GM23338 (cell line): ENCODE measurements around the gene GGA1. TPM values are rescaled to one million over a fixed set of nuclear protein-coding genes. Genes with fewer than 3 reads are reported as not detected.
"Not testable (repeated sequence)": the region's sequence is repeated elsewhere in the genome, so short reads cannot be mapped to it uniquely, and the experiment has no call there.

Source experiments
- ATAC-seq: fragments of 200-7000 bp; cut with Tn5 transposase; 3 replicates; pipeline ENCODE4 v1.9.1; 2020
- DNase-seq: peaks from one replicate; pipeline ENCODE4 v3.0.0-alpha.2; 2015; ENCODE audit warnings: low spot score
- H2AFZ ChIP-seq: fragments of 200-600 bp; sonication (generic); 2 replicates; pipeline ENCODE4 v1.8.0; 2016; ENCODE audit warnings: antibody characterized with exemption, mild to moderate bottlenecking, moderate library complexity
- H3F3A ChIP-seq: fragments of 200-600 bp; sonication (generic); replicated peaks from 2 replicates; pipeline ENCODE4 v1.8.0; 2017; ENCODE audit warnings: antibody characterized with exemption, mixed run types, low read depth
- H3K27ac ChIP-seq: fragments of 200-600 bp; sonication (generic); 2 replicates; pipeline ENCODE4 v1.6.1; 2016; ENCODE audit warnings: low read depth
- H3K27me3 ChIP-seq: fragments of 200-600 bp; sonication (generic); 2 replicates; pipeline ENCODE4 v1.8.0; 2016; ENCODE audit warnings: mild to moderate bottlenecking, mixed run types, moderate library complexity; ENCODE audit not compliant: insufficient read depth
- H3K36me3 ChIP-seq: fragments of 200-600 bp; sonication (generic); 2 replicates; pipeline ENCODE4 v1.8.0; 2016; ENCODE audit warnings: mild to moderate bottlenecking; ENCODE audit not compliant: insufficient read depth
- H3K4me1 ChIP-seq: fragments of 200-600 bp; sonication (generic); 2 replicates; pipeline ENCODE4 v1.8.0; 2016; ENCODE audit warnings: mild to moderate bottlenecking, moderate library complexity; ENCODE audit not compliant: insufficient read depth
- H3K4me2 ChIP-seq: fragments of 200-600 bp; sonication (generic); 2 replicates; pipeline ENCODE4 v1.7.1; 2017; ENCODE audit warnings: mixed run types
- H3K4me3 ChIP-seq: fragments of 200-600 bp; sonication (generic); 2 replicates; pipeline ENCODE4 v1.6.1; 2016; ENCODE audit warnings: mixed run types
- H3K79me2 ChIP-seq: fragments of 200-600 bp; sonication (generic); replicated peaks from 2 replicates; pipeline ENCODE4 v1.8.0; 2017; ENCODE audit warnings: mild to moderate bottlenecking; ENCODE audit not compliant: insufficient read depth
- H3K9me2 ChIP-seq: fragments of 200-600 bp; sonication (generic); 2 replicates; pipeline ENCODE4 v1.8.0; 2017; ENCODE audit not compliant: insufficient read depth
- H4K20me1 ChIP-seq: fragments of 200-600 bp; sonication (generic); replicated peaks from 2 replicates; pipeline ENCODE4 v1.8.0; 2017; ENCODE audit warnings: mild to moderate bottlenecking; ENCODE audit not compliant: insufficient read depth
- H3K27ac Mint-ChIP-seq: 2 replicates; pipeline ENCODE4 v1.8.0; 2020; ENCODE audit warnings: inconsistent platforms, mild to moderate bottlenecking, moderate library complexity, mixed read lengths
- H3K27me3 Mint-ChIP-seq: 3 replicates; pipeline ENCODE4 v1.8.0; 2022; ENCODE audit warnings: low read depth, mild to moderate bottlenecking, moderate library complexity, mixed read lengths, inconsistent platforms; ENCODE audit not compliant: insufficient read depth, poor library complexity
- H3K36me3 Mint-ChIP-seq: 3 replicates; pipeline ENCODE4 v1.8.0; 2021; ENCODE audit warnings: low read depth, mild to moderate bottlenecking, inconsistent platforms, moderate library complexity, mixed read lengths
- H3K4me1 Mint-ChIP-seq: 3 replicates; pipeline ENCODE4 v1.8.0; 2020; ENCODE audit warnings: mild to moderate bottlenecking, inconsistent platforms, mixed read lengths
- H3K4me3 Mint-ChIP-seq: 3 replicates; pipeline ENCODE4 v1.8.0; 2021; ENCODE audit warnings: moderate library complexity, mild to moderate bottlenecking, inconsistent platforms, mixed read lengths
- H3K9me3 Mint-ChIP-seq: 3 replicates; pipeline ENCODE4 v1.8.0; 2020; ENCODE audit warnings: moderate library complexity, mild to moderate bottlenecking, inconsistent platforms, mixed read lengths
- POLR2AphosphoS5 ChIP-seq: IDR thresholded peaks from 2 replicates; pipeline ENCODE4 v1.6.1; 2016; ENCODE audit warnings: antibody characterized with exemption, low read depth
- polyA plus RNA-seq: library from polyadenylated mRNA; unstranded; fragments of >200 nt; fragmentation: Nextera tagmentation; extraction: Ambion mirVana; gene quantifications from 2 replicates; pipeline ENCODE4 v1.2.1, GENCODE V29; 2016
- total RNA-seq: library from RNA; depleted of rRNA; stranded (reverse); fragments of >200 nt; shearing (Covaris generic); gene quantifications from 2 replicates; pipeline ENCODE4 v1.2.3, GENCODE V29; 2014
- TF ChIP-seq, protein P1 (sequence below): fragments of 250-450 bp; sonication (Bioruptor Pico); IDR thresholded peaks from 2 replicates; pipeline ENCODE4 v1.5.0; 2020; ENCODE audit warnings: mild to moderate bottlenecking, moderate library complexity

Gene GGA1
- total and polyA plus RNA-seq, 2 experiments from 2014 or later, result 36.9 to 57.1 TPM

DNA sequence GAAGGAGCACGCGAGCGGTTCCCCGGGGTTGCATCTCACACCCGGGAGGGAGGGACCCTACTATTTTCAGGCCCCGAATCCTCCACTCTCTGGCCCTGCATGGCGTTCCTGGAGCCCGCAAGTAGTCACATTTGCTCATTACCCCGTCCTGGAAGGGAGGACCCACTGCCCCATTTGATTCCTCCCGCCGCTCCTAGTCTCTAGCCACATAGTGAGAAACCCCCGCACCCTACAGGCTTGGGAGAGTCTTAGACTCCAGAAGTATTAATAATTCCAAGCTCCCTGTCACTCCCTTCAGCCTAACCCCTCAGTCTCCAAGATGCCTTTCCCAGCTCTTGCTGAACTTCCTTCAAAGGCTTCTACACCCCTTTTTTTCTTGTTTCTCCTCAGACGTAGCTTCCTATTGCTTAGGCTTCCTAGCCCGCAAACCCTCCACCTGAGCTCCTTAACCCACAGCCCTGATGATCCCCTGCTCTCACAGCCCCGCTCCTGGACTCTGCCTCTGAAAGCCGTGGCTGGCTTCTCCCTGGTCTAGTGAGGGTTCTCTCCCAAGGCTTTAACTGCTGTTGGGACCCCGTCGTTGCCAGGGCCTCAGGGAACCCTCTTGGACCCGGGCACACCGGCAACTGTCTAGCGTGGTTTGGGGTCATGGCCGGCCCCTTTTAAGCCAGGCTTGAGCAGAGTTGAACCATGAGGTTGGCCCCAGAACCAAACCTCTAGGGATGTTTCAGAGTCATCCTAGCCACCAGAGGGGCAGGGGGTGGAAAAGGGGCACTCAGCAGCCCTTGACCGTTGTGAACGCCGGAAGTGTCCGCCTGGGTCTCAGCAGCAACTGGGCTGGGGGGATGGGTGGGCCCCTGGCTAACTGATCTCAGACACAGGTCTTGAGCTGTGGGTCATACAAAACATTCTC, 862 bp downstream of the GGA1 start:
- ATAC-seq, result no peak; the same call in 2 of the 3 replicates

DNA sequence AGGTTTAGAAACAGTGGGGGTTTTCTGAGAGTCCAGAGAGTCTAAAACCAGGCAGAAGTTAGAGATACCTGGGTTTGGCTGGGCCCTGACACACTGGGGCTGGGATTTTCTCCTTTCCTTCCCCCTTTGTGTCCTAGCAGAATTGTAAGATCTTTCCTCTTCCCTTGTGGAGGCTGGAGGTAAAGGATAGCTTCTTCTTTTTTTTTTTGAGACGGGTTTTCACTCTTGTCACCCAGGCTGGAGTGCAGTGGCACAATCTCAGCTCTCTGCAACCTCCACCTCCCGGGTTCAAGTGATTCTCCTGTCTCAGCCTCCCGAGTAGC, 1.5 kb downstream of the GGA1 start:
- Histone ChIP-seq H3K4me1 (peaks cover 12% of the 10 kb centered on the region), H3F3A (peaks cover 10% of the 10 kb centered on the region), H3K4me2 (peak overlapping the region; percentile 83), H3K4me3 (peak overlapping the region; percentile 94), H3K79me2 (peaks cover 25% of the 10 kb centered on the region)
- H3K4me3 Mint-ChIP-seq, result peak overlapping the region; percentile 86
- peaks cover 11% of the 10 kb centered on the region for H3K4me1 Mint-ChIP-seq
- H3K27ac Mint-ChIP-seq, DNase-seq, ATAC-seq, H4K20me1 ChIP-seq, H3K27ac ChIP-seq, H3K36me3 ChIP-seq, H3K36me3 Mint-ChIP-seq, H2AFZ ChIP-seq, H3K9me3 Mint-ChIP-seq, H3K9me2 ChIP-seq, H3K27me3 ChIP-seq: not testable (repeated sequence)
- peaks cover 16% of the 10 kb centered on the region for H3K27me3 Mint-ChIP-seq

More for the DNA sequence above, 862 bp downstream of the GGA1 start:
- peak overlapping the region; percentile 64 for H3K27ac Mint-ChIP-seq
- DNase-seq, result no peak
- peaks cover 12% of the 10 kb centered on the region for H3K4me1 ChIP-seq
- H3K36me3 ChIP-seq, result no peaks in the 10 kb centered on the region
- no peaks in the 10 kb centered on the region for H3K9me2 ChIP-seq
- H3K27me3 Mint-ChIP-seq, result peaks cover 17% of the 10 kb centered on the region
- TF ChIP-seq, protein P1, sequence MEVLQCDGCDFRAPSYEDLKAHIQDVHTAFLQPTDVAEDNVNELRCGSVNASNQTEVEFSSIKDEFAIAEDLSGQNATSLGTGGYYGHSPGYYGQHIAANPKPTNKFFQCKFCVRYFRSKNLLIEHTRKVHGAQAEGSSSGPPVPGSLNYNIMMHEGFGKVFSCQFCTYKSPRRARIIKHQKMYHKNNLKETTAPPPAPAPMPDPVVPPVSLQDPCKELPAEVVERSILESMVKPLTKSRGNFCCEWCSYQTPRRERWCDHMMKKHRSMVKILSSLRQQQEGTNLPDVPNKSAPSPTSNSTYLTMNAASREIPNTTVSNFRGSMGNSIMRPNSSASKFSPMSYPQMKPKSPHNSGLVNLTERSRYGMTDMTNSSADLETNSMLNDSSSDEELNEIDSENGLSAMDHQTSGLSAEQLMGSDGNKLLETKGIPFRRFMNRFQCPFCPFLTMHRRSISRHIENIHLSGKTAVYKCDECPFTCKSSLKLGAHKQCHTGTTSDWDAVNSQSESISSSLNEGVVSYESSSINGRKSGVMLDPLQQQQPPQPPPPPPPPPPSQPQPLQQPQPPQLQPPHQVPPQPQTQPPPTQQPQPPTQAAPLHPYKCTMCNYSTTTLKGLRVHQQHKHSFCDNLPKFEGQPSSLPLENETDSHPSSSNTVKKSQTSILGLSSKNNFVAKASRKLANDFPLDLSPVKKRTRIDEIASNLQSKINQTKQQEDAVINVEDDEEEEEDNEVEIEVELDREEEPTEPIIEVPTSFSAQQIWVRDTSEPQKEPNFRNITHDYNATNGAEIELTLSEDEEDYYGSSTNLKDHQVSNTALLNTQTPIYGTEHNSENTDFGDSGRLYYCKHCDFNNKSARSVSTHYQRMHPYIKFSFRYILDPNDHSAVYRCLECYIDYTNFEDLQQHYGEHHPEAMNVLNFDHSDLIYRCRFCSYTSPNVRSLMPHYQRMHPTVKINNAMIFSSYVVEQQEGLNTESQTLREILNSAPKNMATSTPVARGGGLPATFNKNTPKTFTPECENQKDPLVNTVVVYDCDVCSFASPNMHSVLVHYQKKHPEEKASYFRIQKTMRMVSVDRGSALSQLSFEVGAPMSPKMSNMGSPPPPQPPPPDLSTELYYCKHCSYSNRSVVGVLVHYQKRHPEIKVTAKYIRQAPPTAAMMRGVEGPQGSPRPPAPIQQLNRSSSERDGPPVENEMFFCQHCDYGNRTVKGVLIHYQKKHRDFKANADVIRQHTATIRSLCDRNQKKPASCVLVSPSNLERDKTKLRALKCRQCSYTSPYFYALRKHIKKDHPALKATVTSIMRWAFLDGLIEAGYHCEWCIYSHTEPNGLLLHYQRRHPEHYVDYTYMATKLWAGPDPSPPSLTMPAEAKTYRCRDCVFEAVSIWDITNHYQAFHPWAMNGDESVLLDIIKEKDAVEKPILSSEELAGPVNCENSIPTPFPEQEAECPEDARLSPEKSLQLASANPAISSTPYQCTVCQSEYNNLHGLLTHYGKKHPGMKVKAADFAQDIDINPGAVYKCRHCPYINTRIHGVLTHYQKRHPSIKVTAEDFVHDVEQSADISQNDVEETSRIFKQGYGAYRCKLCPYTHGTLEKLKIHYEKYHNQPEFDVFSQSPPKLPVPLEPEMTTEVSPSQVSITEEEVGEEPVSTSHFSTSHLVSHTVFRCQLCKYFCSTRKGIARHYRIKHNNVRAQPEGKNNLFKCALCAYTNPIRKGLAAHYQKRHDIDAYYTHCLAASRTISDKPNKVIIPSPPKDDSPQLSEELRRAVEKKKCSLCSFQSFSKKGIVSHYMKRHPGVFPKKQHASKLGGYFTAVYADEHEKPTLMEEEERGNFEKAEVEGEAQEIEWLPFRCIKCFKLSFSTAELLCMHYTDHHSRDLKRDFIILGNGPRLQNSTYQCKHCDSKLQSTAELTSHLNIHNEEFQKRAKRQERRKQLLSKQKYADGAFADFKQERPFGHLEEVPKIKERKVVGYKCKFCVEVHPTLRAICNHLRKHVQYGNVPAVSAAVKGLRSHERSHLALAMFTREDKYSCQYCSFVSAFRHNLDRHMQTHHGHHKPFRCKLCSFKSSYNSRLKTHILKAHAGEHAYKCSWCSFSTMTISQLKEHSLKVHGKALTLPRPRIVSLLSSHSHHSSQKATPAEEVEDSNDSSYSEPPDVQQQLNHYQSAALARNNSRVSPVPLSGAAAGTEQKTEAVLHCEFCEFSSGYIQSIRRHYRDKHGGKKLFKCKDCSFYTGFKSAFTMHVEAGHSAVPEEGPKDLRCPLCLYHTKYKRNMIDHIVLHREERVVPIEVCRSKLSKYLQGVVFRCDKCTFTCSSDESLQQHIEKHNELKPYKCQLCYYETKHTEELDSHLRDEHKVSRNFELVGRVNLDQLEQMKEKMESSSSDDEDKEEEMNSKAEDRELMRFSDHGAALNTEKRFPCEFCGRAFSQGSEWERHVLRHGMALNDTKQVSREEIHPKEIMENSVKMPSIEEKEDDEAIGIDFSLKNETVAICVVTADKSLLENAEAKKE (CRISPR knock-in tag), result no peak
- TF ChIP-seq POLR2AphosphoS5, result no peak
- peaks cover 25% of the 10 kb centered on the region for H3K79me2 ChIP-seq
- peak overlapping the region; percentile 69; the same call in 1 of the 2 replicates for H2AFZ ChIP-seq
- H3K4me1 Mint-ChIP-seq, result peaks cover 11% of the 10 kb centered on the region
- peak overlapping the region; percentile 86 for H3K4me3 Mint-ChIP-seq
- H3K4me3 ChIP-seq, result peak overlapping the region; percentile 94
- H3K9me3 Mint-ChIP-seq, result no peaks in the 10 kb centered on the region; the same call in 2 of the 3 replicates
- H3K27me3 ChIP-seq, result no peaks in the 10 kb centered on the region
- peaks cover 13% of the 10 kb centered on the region for H3F3A ChIP-seq
- H3K27ac ChIP-seq, result peak overlapping the region; percentile 72
- peaks cover 4% of the 10 kb centered on the region; the same call in 1 of the 3 replicates for H3K36me3 Mint-ChIP-seq
- no peaks in the 10 kb centered on the region; the same call in 1 of the 2 replicates for H4K20me1 ChIP-seq
- H3K4me2 ChIP-seq, result peak overlapping the region; percentile 83
